HEK293 (cell line): ENCODE data around the gene WDR41.
"Not testable (repeated sequence)": the region's sequence is repeated elsewhere in the genome, so short reads cannot be mapped to it uniquely, and the experiment has no call there.

Experiments
- CTCF ChIA-PET: fragments of 350-600 bp; formaldehyde crosslinking; extraction: SDS; loops from one replicate; lab custom pipeline; 2021; ENCODE audit warnings: antibody characterized with exemption; lab: Yijun Ruan, JAX
- POLR2A ChIA-PET: fragments of 300-600 bp; formaldehyde crosslinking; extraction: SDS; loops from one replicate; lab custom pipeline; 2020; ENCODE audit warnings: antibody characterized with exemption, inconsistent platforms; lab: Yijun Ruan, JAX
- H3K27ac ChIP-seq: fragments of 200-500 bp; sonication (Bioruptor generic); 2 replicates; pipeline ENCODE4 v1.5.1; 2014; ENCODE audit warnings: low read depth, low read length, control low read depth, inconsistent platforms; ENCODE audit errors: extremely low read depth
- H3K36me3 ChIP-seq, 2 experiments: fragments of 200-500 bp in 1 of 2; sonication (Bioruptor generic) in 1 of 2; 1 replicate in 1 of 2; 2 replicates in 1 of 2; pipeline ENCODE4 v1.5.1; 2014 to 2017; ENCODE audit warnings: inconsistent platforms in 2 of 2, low read length in 2 of 2; ENCODE audit not compliant: control insufficient read depth in 2 of 2, insufficient read depth in 1 of 2
- H3K4me1 ChIP-seq: fragments of 200-500 bp; sonication (Bioruptor generic); 2 replicates; pipeline ENCODE4 v1.5.1; 2014; ENCODE audit warnings: mild to moderate bottlenecking, low read length, inconsistent platforms; ENCODE audit not compliant: control insufficient read depth, insufficient read depth
- H3K4me3 ChIP-seq: 2 replicates; pipeline ENCODE4 v1.5.1; 2011; ENCODE audit warnings: low read depth, mild to moderate bottlenecking, control low read depth, low read length, moderate library complexity
- H3K9me3 ChIP-seq: fragments of 200-500 bp; sonication (Bioruptor generic); 2 replicates; pipeline ENCODE4 v1.5.1; 2014; ENCODE audit warnings: low read depth, low read length, inconsistent platforms; ENCODE audit not compliant: control insufficient read depth, insufficient read depth
- GLI4 ChIP-seq: fragments of 450-650 bp; formaldehyde crosslinking; IDR thresholded peaks from 2 replicates; pipeline ENCODE4 v1.5.1; 2016; ENCODE audit warnings: missing biosample characterization, missing genetic modification characterization
- PATZ1 ChIP-seq: fragments of 450-650 bp; formaldehyde crosslinking; IDR thresholded peaks from 2 replicates; pipeline ENCODE4 v1.5.1; 2016; ENCODE audit warnings: missing biosample characterization, missing genetic modification characterization
- PBX3 ChIP-seq: sonication (generic); formaldehyde crosslinking; IDR thresholded peaks from 2 replicates; pipeline ENCODE4 v1.8.1; 2022; ENCODE audit warnings: mild to moderate bottlenecking, moderate library complexity, missing genetic modification reagents
- SP2 ChIP-seq: fragments of 450-650 bp; formaldehyde crosslinking; IDR thresholded peaks from 2 replicates; pipeline ENCODE4 v1.5.1; 2016; ENCODE audit warnings: missing biosample characterization, missing genetic modification characterization
- ZNF146 ChIP-seq: fragments of 450-650 bp; formaldehyde crosslinking; IDR thresholded peaks from 2 replicates; pipeline ENCODE4 v1.5.1; 2016; ENCODE audit warnings: missing biosample characterization, missing genetic modification characterization
- ZNF169 ChIP-seq: fragments of 450-650 bp; formaldehyde crosslinking; IDR thresholded peaks from 2 replicates; pipeline ENCODE4 v1.5.1; 2016; ENCODE audit warnings: missing biosample characterization, missing genetic modification characterization
- ZNF174 ChIP-seq: fragments of 450-650 bp; formaldehyde crosslinking; IDR thresholded peaks from 2 replicates; pipeline ENCODE4 v1.5.0; 2017; ENCODE audit warnings: missing biosample characterization, mild to moderate bottlenecking, missing genetic modification characterization
- ZNF2 ChIP-seq: fragments of 450-650 bp; formaldehyde crosslinking; IDR thresholded peaks from 2 replicates; pipeline ENCODE4 v1.5.1; 2016; ENCODE audit warnings: missing biosample characterization, missing genetic modification characterization
- ZNF239 ChIP-seq: fragments of 450-650 bp; formaldehyde crosslinking; IDR thresholded peaks from 2 replicates; pipeline ENCODE4 v1.5.1; 2016; ENCODE audit warnings: missing biosample characterization, missing genetic modification characterization
- ZNF292 ChIP-seq: fragments of 450-650 bp; formaldehyde crosslinking; IDR thresholded peaks from 2 replicates; pipeline ENCODE4 v1.5.1; 2016; ENCODE audit warnings: low read depth, missing biosample characterization, missing genetic modification characterization, borderline replicate concordance
- ZNF311 ChIP-seq: fragments of 450-650 bp; formaldehyde crosslinking; IDR thresholded peaks from 2 replicates; pipeline ENCODE4 v1.5.1; 2017; ENCODE audit warnings: missing biosample characterization, missing genetic modification characterization, borderline replicate concordance
- ZNF335 ChIP-seq: fragments of 450-650 bp; formaldehyde crosslinking; conservative IDR thresholded peaks from 2 replicates; pipeline ENCODE4 v1.5.1; 2016; ENCODE audit warnings: missing biosample characterization, missing genetic modification characterization
- ZNF366 ChIP-seq: fragments of 450-650 bp; formaldehyde crosslinking; conservative IDR thresholded peaks from 2 replicates; pipeline ENCODE4 v1.5.1; 2016; ENCODE audit warnings: missing biosample characterization, missing genetic modification characterization
- ZNF580 ChIP-seq: fragments of 450-650 bp; formaldehyde crosslinking; IDR thresholded peaks from 2 replicates; pipeline ENCODE4 v1.5.1; 2016; ENCODE audit warnings: missing biosample characterization, missing genetic modification characterization
- ZNF600 ChIP-seq: fragments of 450-650 bp; formaldehyde crosslinking; IDR thresholded peaks from 2 replicates; pipeline ENCODE4 v1.5.1; 2016; ENCODE audit warnings: missing biosample characterization, missing genetic modification characterization
- ZNF610 ChIP-seq: fragments of 450-650 bp; formaldehyde crosslinking; IDR thresholded peaks from 2 replicates; pipeline ENCODE4 v1.5.1; 2016; ENCODE audit warnings: missing biosample characterization, missing genetic modification characterization, borderline replicate concordance
- ZNF664 ChIP-seq: fragments of 450-650 bp; formaldehyde crosslinking; IDR thresholded peaks from 2 replicates; pipeline ENCODE4 v1.5.1; 2016; ENCODE audit warnings: missing biosample characterization, missing genetic modification characterization
- ZNF677 ChIP-seq: fragments of 450-650 bp; IDR thresholded peaks from 2 replicates; pipeline ENCODE4 v1.5.0; 2018; ENCODE audit warnings: missing biosample characterization, mild to moderate bottlenecking, missing genetic modification characterization, moderate library complexity
- ZNF777 ChIP-seq: fragments of 450-650 bp; formaldehyde crosslinking; IDR thresholded peaks from 2 replicates; pipeline ENCODE4 v1.5.1; 2017; ENCODE audit warnings: missing biosample characterization, missing genetic modification characterization, borderline replicate concordance

WDR41 gene

GRCh38 chr5:77483682-77484081 lies 8.4 kb downstream of the WDR41 start:
- H3K36me3 ChIP-seq, result peaks cover 21 to 48% of the 10 kb centered on the region in 2 experiments
- CTCF ChIA-PET, result interaction anchor here (0.7 to 2.1 kb wide), 2 partner anchors 9 to 434 kb away, joined by 3 to 8 read pairs; partner anchors contain the start of gene WDR41
- no peaks in the 10 kb centered on the region for H3K9me3 ChIP-seq
- no peak for TF ChIP-seq GLI4
- TF ChIP-seq ZNF311 (tag by site-specific recombination), result no peak
- no peak for TF ChIP-seq ZNF600 (tag by site-specific recombination)
- no peak for TF ChIP-seq ZNF335 (tag by site-specific recombination)
- TF ChIP-seq ZNF777 (tag by site-specific recombination), result no peak
- no peak for TF ChIP-seq ZNF366 (tag by site-specific recombination)
- TF ChIP-seq SP2 (tag by site-specific recombination), result no peak
- no peak for TF ChIP-seq ZNF2
- TF ChIP-seq ZNF610 (tag by site-specific recombination), result no peak
- no peak for TF ChIP-seq PATZ1 (tag by site-specific recombination)
- no peak for TF ChIP-seq ZNF239 (tag by site-specific recombination)
- TF ChIP-seq ZNF169 (tag by site-specific recombination), result no peak
- no peak for TF ChIP-seq ZNF677 (tag by site-specific recombination)
- TF ChIP-seq ZNF292 (tag by site-specific recombination), result no peak
- no peak for TF ChIP-seq ZNF664 (tag by site-specific recombination)
- no peak for TF ChIP-seq ZNF174
- no peak for TF ChIP-seq PBX3 (CRISPR knock-in tag)
- no peaks in the 10 kb centered on the region for H3K4me1 ChIP-seq
- H3K27ac ChIP-seq, result no peak overlapping the region
- no peak overlapping the region for H3K4me3 ChIP-seq
- POLR2A ChIA-PET, result no interaction called here

- H3K4me1 ChIP-seq, POLR2A ChIA-PET: not testable (repeated sequence)
Observed at GRCh38 chr5:77475041-77475440, 17.1 kb downstream of the WDR41 start.

GRCh38 chr5:77468875-77469274 lies 23.2 kb downstream of the WDR41 start:
- H3K4me3 ChIP-seq, H3K27ac ChIP-seq, POLR2A ChIA-PET, H3K4me1 ChIP-seq, H3K9me3 ChIP-seq, H3K36me3 ChIP-seq, CTCF ChIA-PET: not testable (repeated sequence)
- TF ChIP-seq ZNF146 (tag by site-specific recombination) (peak; percentile 93), ZNF580 (0 out of 2 replicates have a peak, but pooled peaks have one; percentile 17)

More at GRCh38 chr5:77475041-77475440, 17.1 kb downstream of the WDR41 start:
- H3K4me3 ChIP-seq, H3K36me3 ChIP-seq, H3K27ac ChIP-seq, CTCF ChIA-PET, H3K9me3 ChIP-seq: not testable (repeated sequence)
